ENCODE results near the gene ARMC12.

DNA sequence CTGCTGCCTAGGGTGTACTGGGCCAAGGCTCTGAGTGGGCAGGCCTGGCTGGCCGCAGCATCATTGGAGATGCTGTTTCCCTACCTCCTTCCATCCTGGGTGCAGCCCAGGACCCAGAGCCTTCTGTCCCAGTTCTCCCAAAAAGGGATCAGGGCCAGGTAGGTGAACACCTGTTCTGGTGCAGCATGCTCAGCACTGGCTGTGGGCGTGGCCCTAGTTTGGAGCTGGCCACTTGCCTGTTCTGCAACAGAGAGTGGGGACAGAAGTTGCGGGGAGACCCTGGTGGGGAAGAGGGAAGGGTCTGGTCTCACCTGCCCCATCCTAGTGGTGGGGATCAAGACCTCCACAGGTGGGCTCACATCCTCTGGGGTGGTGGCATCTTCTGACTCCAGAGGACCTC lies 1.4 kb upstream of the ARMC12 start:
- TF ChIP-seq, protein P1, sequence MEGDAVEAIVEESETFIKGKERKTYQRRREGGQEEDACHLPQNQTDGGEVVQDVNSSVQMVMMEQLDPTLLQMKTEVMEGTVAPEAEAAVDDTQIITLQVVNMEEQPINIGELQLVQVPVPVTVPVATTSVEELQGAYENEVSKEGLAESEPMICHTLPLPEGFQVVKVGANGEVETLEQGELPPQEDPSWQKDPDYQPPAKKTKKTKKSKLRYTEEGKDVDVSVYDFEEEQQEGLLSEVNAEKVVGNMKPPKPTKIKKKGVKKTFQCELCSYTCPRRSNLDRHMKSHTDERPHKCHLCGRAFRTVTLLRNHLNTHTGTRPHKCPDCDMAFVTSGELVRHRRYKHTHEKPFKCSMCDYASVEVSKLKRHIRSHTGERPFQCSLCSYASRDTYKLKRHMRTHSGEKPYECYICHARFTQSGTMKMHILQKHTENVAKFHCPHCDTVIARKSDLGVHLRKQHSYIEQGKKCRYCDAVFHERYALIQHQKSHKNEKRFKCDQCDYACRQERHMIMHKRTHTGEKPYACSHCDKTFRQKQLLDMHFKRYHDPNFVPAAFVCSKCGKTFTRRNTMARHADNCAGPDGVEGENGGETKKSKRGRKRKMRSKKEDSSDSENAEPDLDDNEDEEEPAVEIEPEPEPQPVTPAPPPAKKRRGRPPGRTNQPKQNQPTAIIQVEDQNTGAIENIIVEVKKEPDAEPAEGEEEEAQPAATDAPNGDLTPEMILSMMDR (IDR thresholded peaks at IDR 0.05; ENCODE audit: insufficient read depth, low read length): no peak
- no peak for TF ChIP-seq GABPA (IDR thresholded peaks at IDR 0.05; ENCODE audit: low read depth)
